C4-2B (cell line): Measurements from ENCODE around the gene CYP46A1.

Experiments
- ZFX ChIP-seq: fragments of 450-650 bp; IDR thresholded peaks from 2 replicates; pipeline ENCODE4 v1.6.1; 2017
- TF ChIP-seq, protein P1 (sequence below): fragments of 450-650 bp; conservative IDR thresholded peaks from 2 replicates; pipeline ENCODE4 v1.5.1; 2017; ENCODE audit warnings: mild to moderate bottlenecking

DNA sequence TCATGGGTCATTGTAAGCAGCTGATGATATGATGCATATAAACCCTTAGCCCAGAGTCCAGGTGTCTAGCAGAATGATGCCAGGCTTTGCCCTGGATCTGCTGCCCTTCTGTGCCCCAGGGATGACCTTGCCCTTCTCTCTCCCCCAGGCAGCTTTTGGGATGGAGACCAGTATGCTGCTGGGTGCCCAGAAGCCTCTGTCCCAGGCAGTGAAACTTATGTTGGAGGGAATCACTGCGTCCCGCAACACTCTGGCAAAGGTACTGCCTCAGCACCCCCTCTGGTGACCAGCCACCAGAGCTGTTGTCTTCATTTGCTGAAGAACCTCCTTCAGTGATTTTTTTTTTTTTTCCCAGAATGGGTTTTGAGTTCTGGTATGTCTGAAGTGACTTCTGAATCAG is 23.3 kb downstream of the CYP46A1 start:
- TF ChIP-seq, protein P1, sequence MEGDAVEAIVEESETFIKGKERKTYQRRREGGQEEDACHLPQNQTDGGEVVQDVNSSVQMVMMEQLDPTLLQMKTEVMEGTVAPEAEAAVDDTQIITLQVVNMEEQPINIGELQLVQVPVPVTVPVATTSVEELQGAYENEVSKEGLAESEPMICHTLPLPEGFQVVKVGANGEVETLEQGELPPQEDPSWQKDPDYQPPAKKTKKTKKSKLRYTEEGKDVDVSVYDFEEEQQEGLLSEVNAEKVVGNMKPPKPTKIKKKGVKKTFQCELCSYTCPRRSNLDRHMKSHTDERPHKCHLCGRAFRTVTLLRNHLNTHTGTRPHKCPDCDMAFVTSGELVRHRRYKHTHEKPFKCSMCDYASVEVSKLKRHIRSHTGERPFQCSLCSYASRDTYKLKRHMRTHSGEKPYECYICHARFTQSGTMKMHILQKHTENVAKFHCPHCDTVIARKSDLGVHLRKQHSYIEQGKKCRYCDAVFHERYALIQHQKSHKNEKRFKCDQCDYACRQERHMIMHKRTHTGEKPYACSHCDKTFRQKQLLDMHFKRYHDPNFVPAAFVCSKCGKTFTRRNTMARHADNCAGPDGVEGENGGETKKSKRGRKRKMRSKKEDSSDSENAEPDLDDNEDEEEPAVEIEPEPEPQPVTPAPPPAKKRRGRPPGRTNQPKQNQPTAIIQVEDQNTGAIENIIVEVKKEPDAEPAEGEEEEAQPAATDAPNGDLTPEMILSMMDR: no peak
- TF ChIP-seq ZFX: no peak
